GM21515 (cell line): ENCODE results near the gene TTPAL.

ENCODE experiments used
- ATAC-seq: cut with Tn5 transposase; IDR thresholded peaks from one replicate; pipeline ENCODE4 v1.9.1; 2021; ENCODE audit not compliant: unreplicated experiment

Gene TTPAL

GRCh38 chr20:44439318-44439717, 36.4 kb upstream of the TTPAL start:
- ATAC-seq, result no peak

GRCh38 chr20:44442298-44443070, 33.2 kb upstream of the TTPAL start:
- no peak for ATAC-seq

- no peak for ATAC-seq
Observed at GRCh38 chr20:44445742-44446710, 29.6 kb upstream of the TTPAL start.

- ATAC-seq, result no peak
Observed at GRCh38 chr20:44447827-44448419, 27.8 kb upstream of the TTPAL start.

GRCh38 chr20:44448753-44449546, 26.7 kb upstream of the TTPAL start:
- no peak for ATAC-seq

- no peak for ATAC-seq
Observed at GRCh38 chr20:44449864-44450263, 25.8 kb upstream of the TTPAL start.

- no peak for ATAC-seq
Observed at GRCh38 chr20:44450281-44450889, 25.3 kb upstream of the TTPAL start.

- ATAC-seq, result no peak
Observed at GRCh38 chr20:44450903-44451450, 24.7 kb upstream of the TTPAL start.

GRCh38 chr20:44454306-44454963, 21.2 kb upstream of the TTPAL start:
- no peak for ATAC-seq

GRCh38 chr20:44455126-44455525, 20.5 kb upstream of the TTPAL start:
- no peak for ATAC-seq

GRCh38 chr20:44456611-44457010, 19.1 kb upstream of the TTPAL start:
- ATAC-seq, result no peak

GRCh38 chr20:44457016-44457415, 18.7 kb upstream of the TTPAL start:
- no peak for ATAC-seq

GRCh38 chr20:44459271-44459670, 16.4 kb upstream of the TTPAL start:
- ATAC-seq, result no peak

GRCh38 chr20:44460795-44461141, 14.9 kb upstream of the TTPAL start:
- no peak for ATAC-seq

GRCh38 chr20:44461142-44461802, 14.4 kb upstream of the TTPAL start:
- no peak for ATAC-seq

- no peak for ATAC-seq
Observed at GRCh38 chr20:44461803-44462174, 13.9 kb upstream of the TTPAL start.

GRCh38 chr20:44463466-44463865, 12.2 kb upstream of the TTPAL start:
- ATAC-seq, result no peak

GRCh38 chr20:44464514-44464913, 11.2 kb upstream of the TTPAL start:
- no peak for ATAC-seq

GRCh38 chr20:44465001-44465560, 10.6 kb upstream of the TTPAL start:
- no peak for ATAC-seq
